Measurements from ENCODE around the gene SDCBP2.

- TF ChIP-seq POLR2A (IDR thresholded peaks at IDR 0.05; ENCODE audit: low read length) (no peak), GATA1 (IDR thresholded peaks at IDR 0.05; ENCODE audit: low read depth, low read length) (no peak)
These were observed 20.8 kb downstream of the SDCBP2 start for GRCh38 chr20:1308067-1308701.
